PC-9 (cell line): ENCODE results near the gene B3GALNT1. TPM values are rescaled to one million over a fixed set of nuclear protein-coding genes. Genes with fewer than 3 reads are reported as not detected.

Experiments
- BruUV-seq: library from RNA; stranded (reverse); fragments of 400-500 nt; replicated peaks from 2 replicates; lab custom pipeline; 2021; lab: Mats Ljungman, UMichigan
- CTCF ChIA-PET: fragments of 300-600 bp; sonication (Branson Sonifier 250); formaldehyde crosslinking; loops from one replicate; lab custom pipeline; 2022; ENCODE audit warnings: antibody characterized with exemption; lab: Charles Lee
- POLR2A ChIA-PET: fragments of 300-600 bp; sonication (Branson Sonifier 250); formaldehyde crosslinking; loops from one replicate; lab custom pipeline; 2022; ENCODE audit warnings: antibody characterized with exemption; ENCODE audit not compliant: unreplicated experiment; lab: Charles Lee
- DNase-seq, 2 experiments: peaks; one replicate each; pipeline versions ENCODE4 v3.0.0 to v3.0.0-alpha.2; 2015 to 2022; ENCODE audit warnings: mixed read lengths in 1 of 2
- H2AFZ ChIP-seq: fragments of 200-600 bp; sonication (generic); 2 replicates; pipeline ENCODE4 v1.8.1; 2017; ENCODE audit warnings: antibody characterized with exemption
- H3F3A ChIP-seq: fragments of 200-600 bp; sonication (generic); 2 replicates; pipeline ENCODE4 v1.8.1; 2017; ENCODE audit warnings: antibody characterized with exemption, mild to moderate bottlenecking, low read depth; ENCODE audit not compliant: insufficient read depth
- H3K27ac ChIP-seq: fragments of 200-600 bp; sonication (generic); 2 replicates; pipeline ENCODE4 v1.6.1; 2016; ENCODE audit warnings: mixed run types
- H3K27me3 ChIP-seq: fragments of 200-600 bp; sonication (generic); 2 replicates; pipeline ENCODE4 v1.6.1; 2016; ENCODE audit warnings: low read depth, mixed run types; ENCODE audit not compliant: insufficient read depth
- H3K36me3 ChIP-seq: fragments of 200-600 bp; sonication (generic); 2 replicates; pipeline ENCODE4 v1.6.1; 2016; ENCODE audit warnings: low read depth, mixed run types
- H3K4me1 ChIP-seq: fragments of 200-600 bp; sonication (generic); replicated peaks from 2 replicates; pipeline ENCODE4 v1.6.1; 2016; ENCODE audit warnings: mixed run types; ENCODE audit not compliant: insufficient read depth
- H3K4me2 ChIP-seq: fragments of 200-600 bp; sonication (generic); 2 replicates; pipeline ENCODE4 v1.6.1; 2017; ENCODE audit warnings: mixed run types
- H3K4me3 ChIP-seq: fragments of 200-600 bp; sonication (generic); 2 replicates; pipeline ENCODE4 v1.6.1; 2016; ENCODE audit warnings: mixed run types
- H3K79me2 ChIP-seq: fragments of 200-600 bp; sonication (generic); 2 replicates; pipeline ENCODE4 v1.6.1; 2017; ENCODE audit warnings: low read depth, mixed run types
- H3K9me2 ChIP-seq: fragments of 200-600 bp; sonication (generic); 2 replicates; pipeline ENCODE4 v1.8.1; 2017; ENCODE audit warnings: mild to moderate bottlenecking; ENCODE audit not compliant: insufficient read depth
- H3K9me3 ChIP-seq: fragments of 200-600 bp; sonication (generic); 2 replicates; pipeline ENCODE4 v1.8.1; 2016; ENCODE audit warnings: low read depth; ENCODE audit not compliant: insufficient read depth
- H4K20me1 ChIP-seq: fragments of 200-600 bp; sonication (generic); 2 replicates; pipeline ENCODE4 v1.8.1; 2017; ENCODE audit not compliant: insufficient read depth
- EZH2 ChIP-seq: fragments of 200-600 bp; sonication (generic); IDR thresholded peaks from 2 replicates; pipeline ENCODE4 v1.8.0; 2017; ENCODE audit warnings: antibody characterized with exemption, low read depth
- intact Hi-C: fragments of 100-400 bp; cut with micrococcal nuclease; formaldehyde crosslinking; loops from one replicate; pipeline ENCODE4 v1.10.0; 2022; ENCODE audit not compliant: unreplicated experiment
- total RNA-seq: library from RNA; stranded (reverse); gene quantifications from 2 replicates; pipeline ENCODE4 v1.2.3, GENCODE V29; 2021
- TF ChIP-seq, protein P1 (sequence below): fragments of 200-600 bp; sonication (generic); conservative IDR thresholded peaks from 2 replicates; pipeline ENCODE4 v1.6.1; 2017; ENCODE audit warnings: mixed run types, antibody characterized with exemption, mild to moderate bottlenecking, moderate library complexity

B3GALNT1 gene
- total RNA-seq, 1 experiment from 2014 or later: 8.8 TPM

DNA sequence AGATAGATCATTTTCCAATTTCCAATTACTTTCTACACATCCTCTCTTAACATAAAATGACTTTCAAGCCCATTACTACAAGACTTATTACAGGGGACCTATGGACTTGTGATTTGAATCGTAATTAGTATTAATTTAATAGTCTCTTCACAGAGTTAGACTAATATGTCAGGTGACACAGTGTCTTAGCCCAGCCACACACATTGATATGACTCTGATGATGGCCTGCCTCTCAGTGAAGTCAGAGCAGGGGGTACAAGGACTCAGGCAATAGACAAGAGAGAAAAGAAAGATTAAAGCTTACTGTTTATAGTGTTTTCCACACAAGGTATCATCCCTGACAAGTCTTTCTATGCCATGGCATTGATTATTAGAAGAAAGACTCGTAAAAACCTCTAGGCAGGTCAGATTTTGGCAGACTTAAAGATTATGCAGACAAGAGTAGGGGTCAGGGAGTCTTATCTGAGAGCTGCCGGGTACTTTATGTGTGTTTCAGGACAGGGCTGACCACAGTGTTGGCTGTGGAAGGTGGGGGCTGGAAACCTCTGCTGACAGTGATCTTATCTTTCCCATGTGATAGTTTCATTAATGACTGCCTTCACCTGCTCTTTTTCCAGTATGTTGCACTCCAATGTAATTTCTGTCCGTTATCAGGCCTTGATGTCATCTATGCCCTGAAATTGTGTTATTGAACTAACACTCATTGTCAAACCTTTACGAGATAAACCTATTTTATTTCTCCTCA is 50.1 kb downstream of the B3GALNT1 start:
- intact Hi-C loops: no loop called here
- H3K9me3 ChIP-seq: no peaks in the 10 kb centered on the region
- TF ChIP-seq, protein P1, sequence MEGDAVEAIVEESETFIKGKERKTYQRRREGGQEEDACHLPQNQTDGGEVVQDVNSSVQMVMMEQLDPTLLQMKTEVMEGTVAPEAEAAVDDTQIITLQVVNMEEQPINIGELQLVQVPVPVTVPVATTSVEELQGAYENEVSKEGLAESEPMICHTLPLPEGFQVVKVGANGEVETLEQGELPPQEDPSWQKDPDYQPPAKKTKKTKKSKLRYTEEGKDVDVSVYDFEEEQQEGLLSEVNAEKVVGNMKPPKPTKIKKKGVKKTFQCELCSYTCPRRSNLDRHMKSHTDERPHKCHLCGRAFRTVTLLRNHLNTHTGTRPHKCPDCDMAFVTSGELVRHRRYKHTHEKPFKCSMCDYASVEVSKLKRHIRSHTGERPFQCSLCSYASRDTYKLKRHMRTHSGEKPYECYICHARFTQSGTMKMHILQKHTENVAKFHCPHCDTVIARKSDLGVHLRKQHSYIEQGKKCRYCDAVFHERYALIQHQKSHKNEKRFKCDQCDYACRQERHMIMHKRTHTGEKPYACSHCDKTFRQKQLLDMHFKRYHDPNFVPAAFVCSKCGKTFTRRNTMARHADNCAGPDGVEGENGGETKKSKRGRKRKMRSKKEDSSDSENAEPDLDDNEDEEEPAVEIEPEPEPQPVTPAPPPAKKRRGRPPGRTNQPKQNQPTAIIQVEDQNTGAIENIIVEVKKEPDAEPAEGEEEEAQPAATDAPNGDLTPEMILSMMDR: no peak
- TF ChIP-seq EZH2: no peak
- no peaks in the 10 kb centered on the region for H3K36me3 ChIP-seq
- no TSS peak for BruUV-seq
- H3K9me2 ChIP-seq: no peaks in the 10 kb centered on the region
- DNase-seq: no peak
- no peaks in the 10 kb centered on the region for H3K27me3 ChIP-seq
- no peak overlapping the region for H3K27ac ChIP-seq
- CTCF ChIA-PET: no interaction called here
- H3K4me3 ChIP-seq: no peak overlapping the region
- no peak overlapping the region for H2AFZ ChIP-seq
- H3K4me1 ChIP-seq: no peaks in the 10 kb centered on the region
- H3K4me2 ChIP-seq: no peak overlapping the region
- POLR2A ChIA-PET: no interaction called here
- no peaks in the 10 kb centered on the region for H4K20me1 ChIP-seq
- no peaks in the 10 kb centered on the region for H3F3A ChIP-seq
- no peaks in the 10 kb centered on the region for H3K79me2 ChIP-seq

DNA sequence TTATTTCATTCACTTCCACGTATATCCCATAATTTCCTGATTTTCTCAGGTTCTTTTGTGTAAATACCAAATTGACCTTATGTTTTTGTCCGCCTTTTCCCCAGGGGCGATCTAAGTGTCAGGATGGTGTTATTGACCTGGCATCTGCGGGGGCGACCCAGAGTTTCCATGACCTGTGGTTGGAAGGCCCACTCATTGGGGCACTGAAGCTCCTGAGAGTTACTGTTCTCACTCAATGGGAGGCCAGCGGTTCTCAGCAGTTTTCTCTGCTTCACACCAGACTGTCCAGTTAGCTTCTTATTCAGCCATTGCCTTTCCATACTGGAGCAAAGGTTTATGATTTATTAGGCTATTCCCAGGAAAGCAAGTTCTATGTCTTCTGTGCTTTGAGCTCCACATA is 53.3 kb downstream of the B3GALNT1 start:
- no peaks in the 10 kb centered on the region for H3F3A ChIP-seq
- H3K79me2 ChIP-seq: no peaks in the 10 kb centered on the region
- H3K36me3 ChIP-seq: no peaks in the 10 kb centered on the region
- H3K27me3 ChIP-seq: no peaks in the 10 kb centered on the region
- intact Hi-C loops: no loop called here
- POLR2A ChIA-PET: no interaction called here
- no peaks in the 10 kb centered on the region for H3K4me1 ChIP-seq
- H3K9me2 ChIP-seq: no peaks in the 10 kb centered on the region
- H3K27ac ChIP-seq: no peak overlapping the region
- CTCF ChIA-PET: interaction anchor here (0.6 kb wide), 1 partner anchor 14 kb away, joined by 3 read pairs; no protein-coding TSS in a partner anchor
- no peak overlapping the region for H2AFZ ChIP-seq
- no peak overlapping the region for H3K4me2 ChIP-seq
- TF ChIP-seq, protein P1: no peak
- no peak for TF ChIP-seq EZH2
- 0 out of 2 replicates have a peak, but pooled peaks cover 3% of the 10 kb centered on the region for H3K9me3 ChIP-seq
- no peaks in the 10 kb centered on the region for H4K20me1 ChIP-seq
- BruUV-seq: no TSS peak
- no peak for DNase-seq
- H3K4me3 ChIP-seq: no peak overlapping the region

DNA sequence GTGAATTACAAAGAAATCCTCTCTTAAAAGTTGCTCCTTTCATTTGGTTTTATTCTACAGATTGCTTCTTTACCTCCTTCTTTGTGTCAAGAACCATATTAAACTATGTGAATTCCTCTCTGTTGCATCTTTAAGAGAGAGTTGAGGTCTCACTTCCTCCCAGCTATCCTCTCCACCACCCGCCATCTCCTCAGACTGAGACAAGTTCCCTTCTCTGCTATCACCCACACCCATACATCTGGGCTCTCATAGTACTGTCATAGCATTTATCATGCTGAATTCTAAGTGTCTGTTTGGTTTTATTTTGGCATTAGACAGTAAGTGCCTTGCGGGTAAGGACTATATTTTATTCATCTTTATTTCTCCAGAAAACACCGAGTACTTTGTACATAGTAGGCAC is 54.2 kb downstream of the B3GALNT1 start:
- Histone ChIP-seq H3K9me3 (peaks cover 3% of the 10 kb centered on the region; the same call in 1 of the 2 replicates), H3K4me1 (no peaks in the 10 kb centered on the region), H3K27me3 (no peaks in the 10 kb centered on the region), H3K79me2 (no peaks in the 10 kb centered on the region), H3K27ac (no peak overlapping the region), H4K20me1 (no peaks in the 10 kb centered on the region), H3F3A (no peaks in the 10 kb centered on the region), H2AFZ (no peak overlapping the region), H3K36me3 (no peaks in the 10 kb centered on the region), H3K4me2 (no peak overlapping the region), H3K4me3 (no peak overlapping the region), H3K9me2 (no peaks in the 10 kb centered on the region)
- no peak for DNase-seq
- no TSS peak for BruUV-seq
- ChIA-PET CTCF (no interaction called here), POLR2A (no interaction called here)
- TF ChIP-seq, protein P1: no peak
- TF ChIP-seq EZH2: no peak
- intact Hi-C loops: no loop called here
